Measurements from ENCODE around the gene ZNF451. TPM values are rescaled to one million over a fixed set of nuclear protein-coding genes. Genes with fewer than 3 reads are reported as not detected.

The ZNF451 gene
- total and polyA plus RNA-seq, 4 donors, result 5.5 to 108 (median 33.8) TPM

DNA sequence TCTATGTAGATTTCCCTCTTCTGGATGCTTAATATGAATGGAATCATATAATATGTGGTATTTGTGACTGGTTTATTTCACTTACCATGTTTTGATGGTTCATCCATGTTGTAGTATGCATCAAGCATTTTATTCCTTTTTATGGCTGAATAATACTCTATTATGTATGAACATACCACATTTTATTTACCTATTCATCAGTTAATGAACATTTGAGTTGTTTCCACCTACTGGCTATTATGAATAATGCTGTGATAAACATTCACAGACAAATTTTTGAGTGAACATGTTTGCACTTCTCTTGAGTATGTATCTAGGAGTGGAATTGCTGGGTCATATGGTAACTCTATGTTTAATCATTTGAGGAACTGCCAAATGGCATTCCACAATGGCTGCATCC lies 14.9 kb upstream of the ZNF451 start (continued):
- no peak for TF ChIP-seq RXRA (IDR thresholded peaks at IDR 0.05)
- TF ChIP-seq, protein P1, sequence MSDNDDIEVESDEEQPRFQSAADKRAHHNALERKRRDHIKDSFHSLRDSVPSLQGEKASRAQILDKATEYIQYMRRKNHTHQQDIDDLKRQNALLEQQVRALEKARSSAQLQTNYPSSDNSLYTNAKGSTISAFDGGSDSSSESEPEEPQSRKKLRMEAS (IDR thresholded peaks at IDR 0.05), result no peak
- TF ChIP-seq, protein P2, sequence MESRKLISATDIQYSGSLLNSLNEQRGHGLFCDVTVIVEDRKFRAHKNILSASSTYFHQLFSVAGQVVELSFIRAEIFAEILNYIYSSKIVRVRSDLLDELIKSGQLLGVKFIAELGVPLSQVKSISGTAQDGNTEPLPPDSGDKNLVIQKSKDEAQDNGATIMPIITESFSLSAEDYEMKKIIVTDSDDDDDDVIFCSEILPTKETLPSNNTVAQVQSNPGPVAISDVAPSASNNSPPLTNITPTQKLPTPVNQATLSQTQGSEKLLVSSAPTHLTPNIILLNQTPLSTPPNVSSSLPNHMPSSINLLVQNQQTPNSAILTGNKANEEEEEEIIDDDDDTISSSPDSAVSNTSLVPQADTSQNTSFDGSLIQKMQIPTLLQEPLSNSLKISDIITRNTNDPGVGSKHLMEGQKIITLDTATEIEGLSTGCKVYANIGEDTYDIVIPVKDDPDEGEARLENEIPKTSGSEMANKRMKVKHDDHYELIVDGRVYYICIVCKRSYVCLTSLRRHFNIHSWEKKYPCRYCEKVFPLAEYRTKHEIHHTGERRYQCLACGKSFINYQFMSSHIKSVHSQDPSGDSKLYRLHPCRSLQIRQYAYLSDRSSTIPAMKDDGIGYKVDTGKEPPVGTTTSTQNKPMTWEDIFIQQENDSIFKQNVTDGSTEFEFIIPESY (IDR thresholded peaks at IDR 0.05), result no peak

DNA sequence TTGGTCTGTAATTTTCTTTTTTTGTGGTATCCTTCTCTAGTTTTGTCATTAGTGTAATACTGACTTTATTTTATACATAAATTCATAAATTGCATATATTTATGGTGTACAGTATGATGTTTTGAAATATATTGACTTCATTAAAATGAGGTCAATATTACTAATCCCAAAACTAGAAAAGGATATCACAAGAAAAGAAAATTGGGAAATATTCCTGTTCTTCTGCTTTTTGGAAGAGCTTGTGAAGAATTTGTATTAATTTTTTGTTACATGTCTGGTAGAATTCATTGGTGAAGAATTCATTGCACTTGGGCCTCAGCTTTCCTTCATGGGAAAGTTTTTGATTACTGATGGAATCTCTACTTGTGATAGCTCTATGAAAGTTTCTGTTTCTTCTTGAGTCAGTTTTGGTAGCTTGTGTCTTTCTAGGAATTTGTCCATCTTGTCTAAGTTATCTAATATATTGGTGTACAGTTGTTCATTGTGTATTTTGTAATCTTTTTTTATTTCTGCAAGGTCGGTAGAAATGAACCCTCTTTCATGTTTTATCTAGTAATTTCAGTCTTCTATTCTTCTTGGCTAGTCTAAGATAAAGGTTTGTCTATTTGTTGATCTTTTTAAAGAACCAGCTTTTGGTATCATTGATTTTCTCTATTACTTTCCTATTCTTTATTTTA lies 11.3 kb upstream of the ZNF451 start:
- Histone ChIP-seq H3K36me3 (ENCODE audit: control insufficient read depth in 4 of 4, insufficient read depth in 3 of 4, low read depth in 1 of 4, low read length in 3 of 4) (peaks cover 0 to 5% (median 0%) of the 10 kb centered on the region in 4 donors), H3K9me3 (ENCODE audit: control insufficient read depth in 4 of 4, low read length in 3 of 4) (no peaks in the 10 kb centered on the region), H3K4me3 (ENCODE audit: low read depth in 1 of 3, low read length in 3 of 3) (no peak overlapping the region), H3K4me1 (ENCODE audit: control insufficient read depth in 4 of 4, insufficient read depth in 4 of 4, low read length in 3 of 4) (no peaks in the 10 kb centered on the region), H3K27ac (ENCODE audit: low read depth in 1 of 2, low read length in 2 of 2) (no peak overlapping the region), H3K9ac (ENCODE audit: low read depth in 1 of 2, low read length in 2 of 2) (no peak overlapping the region), H3K27me3 (ENCODE audit: control insufficient read depth in 4 of 4, insufficient read depth in 4 of 4, low read length in 3 of 4) (no peaks in the 10 kb centered on the region)
- DNase-seq (ENCODE audit: low spot score), result no peak
- TF ChIP-seq RAD21 (IDR thresholded peaks at IDR 0.05), result no peak
- TF ChIP-seq SP1 (IDR thresholded peaks at IDR 0.05), result no peak
- TF ChIP-seq RXRA (IDR thresholded peaks at IDR 0.05), result no peak
- no peak for TF ChIP-seq HNF4A (conservative IDR thresholded peaks at IDR 0.05)
- TF ChIP-seq GABPA (IDR thresholded peaks at IDR 0.05 in 1 of 2, conservative IDR thresholded peaks at IDR 0.05 in 1 of 2), result no peak
- TF ChIP-seq, protein P1 (IDR thresholded peaks at IDR 0.05), result no peak
- no peak for TF ChIP-seq FOXA1 (IDR thresholded peaks at IDR 0.05)
- 94% methylated on average over 1 of the region's 1 CpG for WGBS

DNA sequence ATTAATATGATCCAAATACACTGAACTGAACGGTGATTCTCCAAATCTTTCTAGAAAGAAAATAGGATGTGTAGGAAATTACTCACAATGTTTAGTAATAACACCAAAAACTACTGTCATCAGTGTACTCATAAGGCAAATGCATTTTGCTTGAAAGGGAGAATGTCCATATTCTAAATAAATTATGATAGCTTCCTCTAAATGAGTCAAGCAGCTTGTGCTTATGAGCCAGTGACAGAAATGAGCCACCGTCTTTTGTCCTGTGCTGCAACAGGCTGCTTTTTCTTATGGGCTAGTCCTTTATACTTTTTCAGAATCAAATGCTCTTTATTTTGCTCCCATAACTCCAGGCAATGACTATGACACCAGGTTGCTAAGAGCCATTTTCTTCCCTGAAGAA lies 4.5 kb upstream of the ZNF451 start:
- WGBS, result 92% methylated on average over 2 of the region's 2 CpGs

More for the DNA sequence above, 4.5 kb upstream of the ZNF451 start:
- DNase-seq (ENCODE audit: low spot score), result no peak
- no peaks in the 10 kb centered on the region for H3K36me3 ChIP-seq (ENCODE audit: control insufficient read depth in 4 of 4, insufficient read depth in 3 of 4, low read depth in 1 of 4, low read length in 3 of 4)
- H3K4me3 ChIP-seq (ENCODE audit: low read depth in 1 of 3, low read length in 3 of 3), result no peak overlapping the region
- no peaks in the 10 kb centered on the region for H3K27me3 ChIP-seq (ENCODE audit: control insufficient read depth in 4 of 4, insufficient read depth in 4 of 4, low read length in 3 of 4)
- TF ChIP-seq FOXA1 (IDR thresholded peaks at IDR 0.05) (no peak), HNF4G (IDR thresholded peaks at IDR 0.05) (no peak), GABPA (IDR thresholded peaks at IDR 0.05 in 1 of 2, conservative IDR thresholded peaks at IDR 0.05 in 1 of 2) (no peak), TAF1 (conservative IDR thresholded peaks at IDR 0.05) (no peak), NR2F2 (IDR thresholded peaks at IDR 0.05) (no peak), EGR1 (IDR thresholded peaks at IDR 0.05; ENCODE audit: low read depth in 2 of 2) (no peak), SP1 (IDR thresholded peaks at IDR 0.05) (no peak), YY1 (IDR thresholded peaks at IDR 0.05) (no peak), JUND (IDR thresholded peaks at IDR 0.05) (no peak), FOXA2 (IDR thresholded peaks at IDR 0.05) (no peak), RXRA (IDR thresholded peaks at IDR 0.05) (no peak), HNF4A (conservative IDR thresholded peaks at IDR 0.05) (no peak)
- TF ChIP-seq, protein P1 (IDR thresholded peaks at IDR 0.05), result no peak
- TF ChIP-seq, protein P3, sequence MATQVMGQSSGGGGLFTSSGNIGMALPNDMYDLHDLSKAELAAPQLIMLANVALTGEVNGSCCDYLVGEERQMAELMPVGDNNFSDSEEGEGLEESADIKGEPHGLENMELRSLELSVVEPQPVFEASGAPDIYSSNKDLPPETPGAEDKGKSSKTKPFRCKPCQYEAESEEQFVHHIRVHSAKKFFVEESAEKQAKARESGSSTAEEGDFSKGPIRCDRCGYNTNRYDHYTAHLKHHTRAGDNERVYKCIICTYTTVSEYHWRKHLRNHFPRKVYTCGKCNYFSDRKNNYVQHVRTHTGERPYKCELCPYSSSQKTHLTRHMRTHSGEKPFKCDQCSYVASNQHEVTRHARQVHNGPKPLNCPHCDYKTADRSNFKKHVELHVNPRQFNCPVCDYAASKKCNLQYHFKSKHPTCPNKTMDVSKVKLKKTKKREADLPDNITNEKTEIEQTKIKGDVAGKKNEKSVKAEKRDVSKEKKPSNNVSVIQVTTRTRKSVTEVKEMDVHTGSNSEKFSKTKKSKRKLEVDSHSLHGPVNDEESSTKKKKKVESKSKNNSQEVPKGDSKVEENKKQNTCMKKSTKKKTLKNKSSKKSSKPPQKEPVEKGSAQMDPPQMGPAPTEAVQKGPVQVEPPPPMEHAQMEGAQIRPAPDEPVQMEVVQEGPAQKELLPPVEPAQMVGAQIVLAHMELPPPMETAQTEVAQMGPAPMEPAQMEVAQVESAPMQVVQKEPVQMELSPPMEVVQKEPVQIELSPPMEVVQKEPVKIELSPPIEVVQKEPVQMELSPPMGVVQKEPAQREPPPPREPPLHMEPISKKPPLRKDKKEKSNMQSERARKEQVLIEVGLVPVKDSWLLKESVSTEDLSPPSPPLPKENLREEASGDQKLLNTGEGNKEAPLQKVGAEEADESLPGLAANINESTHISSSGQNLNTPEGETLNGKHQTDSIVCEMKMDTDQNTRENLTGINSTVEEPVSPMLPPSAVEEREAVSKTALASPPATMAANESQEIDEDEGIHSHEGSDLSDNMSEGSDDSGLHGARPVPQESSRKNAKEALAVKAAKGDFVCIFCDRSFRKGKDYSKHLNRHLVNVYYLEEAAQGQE (IDR thresholded peaks at IDR 0.05), result no peak
- TF ChIP-seq, protein P4, sequence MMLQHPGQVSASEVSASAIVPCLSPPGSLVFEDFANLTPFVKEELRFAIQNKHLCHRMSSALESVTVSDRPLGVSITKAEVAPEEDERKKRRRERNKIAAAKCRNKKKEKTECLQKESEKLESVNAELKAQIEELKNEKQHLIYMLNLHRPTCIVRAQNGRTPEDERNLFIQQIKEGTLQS (IDR thresholded peaks at IDR 0.05), result no peak
- no peak overlapping the region for H3K27ac ChIP-seq (ENCODE audit: low read depth in 1 of 2, low read length in 2 of 2)
- no peaks in the 10 kb centered on the region for H3K9me3 ChIP-seq (ENCODE audit: control insufficient read depth in 4 of 4, low read length in 3 of 4)
- H3K9ac ChIP-seq (ENCODE audit: low read depth in 1 of 2, low read length in 2 of 2), result no peak overlapping the region
- H3K4me1 ChIP-seq (ENCODE audit: control insufficient read depth in 4 of 4, insufficient read depth in 4 of 4, low read length in 3 of 4), result peaks cover 1 to 6% (median 3%) of the 10 kb centered on the region in 4 donors
